ENCODE results near the gene JAKMIP3. TPM values are rescaled to one million over a fixed set of nuclear protein-coding genes. Genes with fewer than 3 reads are reported as not detected.

JAKMIP3 gene
- polyA plus RNA-seq, 2 of the 4 experiments (the other 2 are of a cell fraction), result 3.1 to 4.1 TPM

- 96% methylated on average over 22 of the region's 22 CpGs for WGBS (ENCODE audit: missing lambda C conversion rate)
- CTCF ChIA-PET, result interaction anchor here (1.2 to 1.4 kb wide), 2 partner anchors 10 to 37 kb away, joined by 3 read pairs; no protein-coding TSS in a partner anchor
Observed at GRCh38 chr10:132096863-132097478, 31.2 kb downstream of the JAKMIP3 start.

GRCh38 chr10:132097609-132098377 lies 32.0 kb downstream of the JAKMIP3 start:
- Histone ChIP-seq H3K4me2 (no peak overlapping the region), H3K27ac (peak overlapping the region; percentile 74 to 91; a peak in 3 of 6 replicates), H3K9me3 (no peaks in the 10 kb centered on the region), H3K4me3 (no peak overlapping the region), H3K4me1 (peaks cover 52% of the 10 kb centered on the region)
- ChIA-PET CTCF (interaction anchor here (1.2 to 1.9 kb wide), 3 partner anchors 11 to 45 kb away, joined by 3 to 5 read pairs (median 4); no protein-coding TSS in a partner anchor), POLR2A (no interaction called here)
- no peak for TF ChIP-seq E2F6 (IDR thresholded peaks at IDR 0.05; ENCODE audit: borderline replicate concordance, low read depth)
- no peak for TF ChIP-seq MAZ (IDR thresholded peaks at IDR 0.05; ENCODE audit: borderline replicate concordance, low read depth, low read length)
- no peak for TF ChIP-seq GATA3 (IDR thresholded peaks at IDR 0.05; ENCODE audit: borderline replicate concordance)
- ATAC-seq, result no peak
- FAIRE-seq, result no peak
- 54% methylated on average over 5 of the region's 5 CpGs for WGBS (ENCODE audit: missing lambda C conversion rate)
- DNase-seq (ENCODE audit: low read depth in 1 of 2, low spot score in 1 of 2), result no peak

More at GRCh38 chr10:132096863-132097478, 31.2 kb downstream of the JAKMIP3 start:
- Histone ChIP-seq H3K27ac (peak overlapping the region; percentile 74 to 91), H3K4me3 (no peak overlapping the region), H3K4me1 (peaks cover 52% of the 10 kb centered on the region), H3K4me2 (peak overlapping the region; percentile 66), H3K9me3 (no peaks in the 10 kb centered on the region)
- POLR2A ChIA-PET, result no interaction called here
- ATAC-seq, result no peak
- no peak for FAIRE-seq
- no peak for DNase-seq (ENCODE audit: low read depth in 1 of 2, low spot score in 1 of 2)
- TF ChIP-seq CBX2 (IDR thresholded peaks at IDR 0.05; ENCODE audit: borderline replicate concordance, low read depth) (no peak), HES2 (IDR thresholded peaks at IDR 0.05) (no peak), ZC3H11A (IDR thresholded peaks at IDR 0.05) (no peak), EP300 (IDR thresholded peaks at IDR 0.05) (no peak), RAD21 (conservative IDR thresholded peaks at IDR 0.05 in 1 of 2, IDR thresholded peaks at IDR 0.05 in 1 of 2) (no peak), HDAC2 (IDR thresholded peaks at IDR 0.05) (no peak), FOSB (CRISPR knock-in tag; IDR thresholded peaks at IDR 0.05) (no peak), PHF8 (IDR thresholded peaks at IDR 0.05; ENCODE audit: borderline replicate concordance, low read depth) (no peak), REST (IDR thresholded peaks at IDR 0.05) (no peak), POLR2A (IDR thresholded peaks at IDR 0.05; ENCODE audit: low read length) (no peak), EHF (CRISPR knock-in tag; IDR thresholded peaks at IDR 0.05) (no peak), PBX3 (IDR thresholded peaks at IDR 0.05) (no peak), SREBF2 (IDR thresholded peaks at IDR 0.05) (no peak), ATOH8 (CRISPR knock-in tag; IDR thresholded peaks at IDR 0.05; ENCODE audit: low read depth) (no peak), ESRRA (IDR thresholded peaks at IDR 0.05; ENCODE audit: borderline replicate concordance, low read length) (no peak), FOSL2 (IDR thresholded peaks at IDR 0.05) (no peak), FOSL2 (CRISPR knock-in tag; IDR thresholded peaks at IDR 0.05) (no peak)
